H1 (cell line): ENCODE measurements around the gene POLR3G. TPM values are rescaled to one million over a fixed set of nuclear protein-coding genes. Genes with fewer than 3 reads are reported as not detected.

Experiments
- CTCF ChIA-PET: fragments of 300-600 bp; sonication (Branson Sonifier 250); formaldehyde crosslinking; loops from one replicate; lab custom pipeline; 2021; ENCODE audit not compliant: partially characterized antibody; lab: Charles Lee
- POLR2A ChIA-PET: fragments of 300-600 bp; sonication (Branson Sonifier 250); formaldehyde crosslinking; loops from one replicate; lab custom pipeline; 2021; ENCODE audit warnings: inconsistent platforms; ENCODE audit not compliant: partially characterized antibody; lab: Charles Lee
- DNase-seq, 2 experiments: peaks; one replicate each; pipeline versions ENCODE4 v3.0.0 to v3.0.0-alpha.2; 2010 to 2022; ENCODE audit warnings: low spot score in 2 of 2, low read depth in 1 of 2, mixed read lengths in 1 of 2
- FAIRE-seq: peaks from 2 replicates; lab custom pipeline; 2011; peaks lifted over from hg19 to GRCh38; lab: Jason Lieb, UNC
- H2AFZ ChIP-seq: 2 replicates; pipeline ENCODE4 v1.8.1; 2012; ENCODE audit warnings: low read length, inconsistent platforms
- H2AK5ac ChIP-seq: 2 replicates; pipeline ENCODE4 v1.6.1; 2013; ENCODE audit warnings: low read depth, low read length
- H2BK120ac ChIP-seq: replicated peaks from 2 replicates; pipeline ENCODE3; 2013; ENCODE audit warnings: low read depth, low read length, inconsistent platforms
- H2BK12ac ChIP-seq: 2 replicates; pipeline ENCODE4 v1.6.1; 2013; ENCODE audit warnings: low read depth, low read length
- H2BK15ac ChIP-seq: 2 replicates; pipeline ENCODE4 v1.6.1; 2013; ENCODE audit warnings: low read length
- H2BK20ac ChIP-seq: 2 replicates; pipeline ENCODE4 v1.6.1; 2013; ENCODE audit warnings: low read length
- H2BK5ac ChIP-seq: 2 replicates; pipeline ENCODE4 v1.6.1; 2013; ENCODE audit warnings: low read depth, low read length
- H3K14ac ChIP-seq: 2 replicates; pipeline ENCODE4 v1.6.1; 2013; ENCODE audit warnings: inconsistent platforms; ENCODE audit not compliant: insufficient read length
- H3K18ac ChIP-seq: 2 replicates; pipeline ENCODE4 v1.6.1; 2013; ENCODE audit warnings: low read length; ENCODE audit errors: extremely low read depth
- H3K23ac ChIP-seq: 2 replicates; pipeline ENCODE4 v1.6.1; 2013; ENCODE audit warnings: inconsistent platforms; ENCODE audit not compliant: insufficient read length
- H3K23me2 ChIP-seq: 2 replicates; pipeline ENCODE4 v1.6.1; 2013; ENCODE audit warnings: low read depth, low read length
- H3K27ac ChIP-seq: 2 replicates; pipeline ENCODE4 v1.6.1; 2011; ENCODE audit warnings: low read depth, low read length, inconsistent platforms
- H3K27me3 ChIP-seq, 4 experiments: replicated peaks in 1 of 4; 1 replicate in 1 of 4; 2 replicates in 3 of 4; pipeline versions ENCODE4 v1.6.1 to v1.8.1; 2011 to 2013; ENCODE audit warnings: low read length in 3 of 4, mild to moderate bottlenecking in 3 of 4, inconsistent platforms in 2 of 4, mixed read lengths in 2 of 4, moderate library complexity in 1 of 4; ENCODE audit not compliant: control insufficient read depth in 3 of 4, insufficient read depth in 3 of 4; ENCODE audit errors: extremely low read depth in 1 of 4
- H3K36me3 ChIP-seq, 4 experiments: 2 replicates each; pipeline versions ENCODE4 v1.6.1 to v1.8.1; 2011 to 2013; ENCODE audit warnings: mild to moderate bottlenecking in 4 of 4, low read length in 3 of 4, moderate library complexity in 2 of 4, control low read depth in 1 of 4, inconsistent platforms in 1 of 4; ENCODE audit not compliant: insufficient read depth in 4 of 4, control insufficient read depth in 2 of 4
- H3K4ac ChIP-seq: replicated peaks from 2 replicates; pipeline ENCODE3; 2013; ENCODE audit warnings: low read length, low read depth, mixed read lengths, inconsistent platforms; ENCODE audit not compliant: insufficient read length
- H3K4me1 ChIP-seq, 4 experiments: replicated peaks in 1 of 4; 1 replicate in 1 of 4; 2 replicates in 3 of 4; pipeline versions ENCODE4 v1.6.1 to v1.8.1; 2011 to 2013; ENCODE audit warnings: low read length in 3 of 4, inconsistent platforms in 2 of 4, mixed read lengths in 1 of 4; ENCODE audit not compliant: insufficient read depth in 4 of 4, control insufficient read depth in 3 of 4
- H3K4me2 ChIP-seq, 2 experiments: 2 replicates each; pipeline versions ENCODE4 v1.6.1 to v1.8.1; 2011 to 2013; ENCODE audit warnings: low read depth in 2 of 2, low read length in 2 of 2, control low read depth in 1 of 2, inconsistent platforms in 1 of 2, mild to moderate bottlenecking in 1 of 2; ENCODE audit not compliant: insufficient read depth in 1 of 2
- H3K4me3 ChIP-seq, 4 experiments: fragments of 200-600, 300-600 bp in 1 of 4; sonication (generic), shearing (Covaris generic), sonication (Bioruptor Twin) in 1 of 4; 2 replicates each; pipeline versions ENCODE4 v1.5.1 to v1.8.1; 2011 to 2016; ENCODE audit warnings: low read length in 4 of 4, low read depth in 3 of 4, control low read depth in 2 of 4, inconsistent platforms in 2 of 4, mild to moderate bottlenecking in 2 of 4, mixed read lengths in 1 of 4, moderate library complexity in 1 of 4; ENCODE audit not compliant: insufficient read depth in 2 of 4; ENCODE audit errors: extremely low read depth in 1 of 4
- H3K56ac ChIP-seq: replicated peaks from 2 replicates; pipeline ENCODE3; 2013; ENCODE audit warnings: low read depth, mild to moderate bottlenecking, mixed read lengths, low read length, inconsistent platforms; ENCODE audit not compliant: insufficient read length
- H3K79me1 ChIP-seq: 2 replicates; pipeline ENCODE4 v1.6.1; 2013; ENCODE audit warnings: low read depth, low read length, control low read depth
- H3K79me2 ChIP-seq, 2 experiments: 2 replicates each; pipeline versions ENCODE4 v1.6.1 to v1.8.1; 2012 to 2013; ENCODE audit warnings: low read length in 2 of 2, mild to moderate bottlenecking in 2 of 2, inconsistent platforms in 1 of 2; ENCODE audit not compliant: insufficient read depth in 2 of 2, control insufficient read depth in 1 of 2
- H3K9ac ChIP-seq, 4 experiments: replicated peaks in 1 of 4; 1 replicate in 1 of 4; 2 replicates in 3 of 4; pipeline versions ENCODE4 v1.6.1 to v1.8.1; 2011 to 2013; ENCODE audit warnings: low read depth in 3 of 4, low read length in 3 of 4, control low read depth in 2 of 4, mild to moderate bottlenecking in 2 of 4, moderate library complexity in 2 of 4, inconsistent platforms in 1 of 4; ENCODE audit errors: extremely low read depth in 1 of 4
- H3K9me3 ChIP-seq, 2 experiments: 2 replicates each; pipeline versions ENCODE4 v1.6.1 to v1.8.1; 2012 to 2013; ENCODE audit warnings: mild to moderate bottlenecking in 2 of 2, moderate library complexity in 2 of 2, control low read depth in 1 of 2, inconsistent platforms in 1 of 2, low read depth in 1 of 2, low read length in 1 of 2, mixed read lengths in 1 of 2; ENCODE audit not compliant: insufficient read depth in 2 of 2
- H4K20me1 ChIP-seq, 2 experiments: replicated peaks in 1 of 2; 2 replicates each; pipeline versions ENCODE3 to v1.8.1; 2011 to 2013; ENCODE audit warnings: inconsistent platforms in 2 of 2, low read length in 2 of 2, mild to moderate bottlenecking in 1 of 2; ENCODE audit not compliant: insufficient read depth in 2 of 2, control insufficient read depth in 1 of 2
- H4K5ac ChIP-seq: 2 replicates; pipeline ENCODE4 v1.6.1; 2013; ENCODE audit warnings: low read length, low read depth, mixed read lengths, inconsistent platforms; ENCODE audit not compliant: insufficient read length
- H4K8ac ChIP-seq: 2 replicates; pipeline ENCODE4 v1.8.0; 2013; ENCODE audit warnings: mild to moderate bottlenecking, moderate library complexity, low read length, inconsistent platforms; ENCODE audit not compliant: insufficient read depth; ENCODE audit errors: extremely low read depth
- H4K91ac ChIP-seq: replicated peaks from 2 replicates; pipeline ENCODE3; 2013; ENCODE audit warnings: low read length, mixed read lengths, inconsistent platforms; ENCODE audit not compliant: insufficient read length
- WGBS, 2 experiments: shearing (Covaris generic) in 1 of 2; methylation state at CpG; one replicate each; pipeline versions ENCODE4 v1.1.6 to v1.1.7; 2013 to 2015; ENCODE audit warnings: low lambda C conversion rate in 2 of 2, mixed read lengths in 2 of 2, inconsistent platforms in 1 of 2, low coverage in 1 of 2, missing lambda C conversion rate in 1 of 2; ENCODE audit not compliant: insufficient replicate concordance in 2 of 2, insufficient coverage in 1 of 2, insufficient read length in 1 of 2; ENCODE audit errors: extremely low coverage in 1 of 2, missing lambda C conversion rate in 1 of 2; 5-methylcytosine and 5-hydroxymethylcytosine counted together
- polyA plus RNA-seq, 7 experiments: library from polyadenylated mRNA; depleted of rRNA in 3 of 7; stranded (reverse) in 5 of 7; unstranded in 2 of 7; fragments of >200 nt in 5 of 7; fragments of 200-250 nt in 2 of 7; gene quantifications; 1 replicate in 5 of 7; 2 replicates in 1 of 7; 4 replicates in 1 of 7; pipeline versions ENCODE4 v1.2.1 to v1.2.3, GENCODE V29; 2011 to 2013; ENCODE audit warnings: missing spikeins in 2 of 7, mixed read lengths in 2 of 7
- total RNA-seq: library from RNA; stranded (reverse); fragmentation: NEBNext Ultra II Directional; extraction: Animal tissue kit (Norgen Biotek cat#: 25700); gene quantifications from 2 replicates; pipeline ENCODE4 v1.2.1, GENCODE V29; 2021

POLR3G gene
- total and polyA plus RNA-seq, 2 of the 8 experiments (the other 6 are each of a cell fraction or from before 2014, with no cell fraction given) = 119 to 179 TPM

DNA sequence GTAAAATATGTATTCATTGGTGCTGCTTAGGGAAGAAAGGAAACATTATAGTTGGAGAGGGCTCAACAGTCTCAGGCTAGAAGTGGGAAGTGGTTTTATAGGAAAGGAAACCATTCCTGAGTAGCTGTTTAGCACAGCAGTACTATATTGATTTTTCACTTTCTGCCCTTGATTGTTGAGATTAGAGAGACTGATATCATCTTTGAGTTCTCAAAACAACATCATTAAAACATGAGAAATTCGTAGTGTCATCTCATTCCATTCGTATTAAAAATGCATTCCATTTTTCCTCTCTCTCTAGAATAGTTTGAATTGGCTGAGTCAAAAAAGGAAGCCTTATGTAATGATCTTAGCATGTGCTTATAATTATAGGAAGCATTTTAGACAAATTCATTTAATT, 14.1 kb downstream of the POLR3G start:
- Histone ChIP-seq H2BK15ac (no peak overlapping the region), H3K27me3 (no peaks in the 10 kb centered on the region), H4K20me1 (peaks cover 0 to 6% of the 10 kb centered on the region in 2 experiments), H3K79me2 (peaks cover 0 to 33% of the 10 kb centered on the region in 2 experiments; a peak in 2 of 4 replicates), H3K79me1 (no peaks in the 10 kb centered on the region), H3K9me3 (no peaks in the 10 kb centered on the region), H3K4me3 (no peak overlapping the region), H4K8ac (no peak overlapping the region), H2BK120ac (no peak overlapping the region), H3K4ac (no peak overlapping the region), H3K4me2 (no peak overlapping the region), H2BK20ac (no peak overlapping the region), H3K4me1 (peaks cover 0 to 5% (median 3%) of the 10 kb centered on the region in 4 experiments; a peak in 2 of 7 replicates), H3K36me3 (peaks cover 0 to 59% (median 31%) of the 10 kb centered on the region in 4 experiments; a peak in 6 of 8 replicates), H2AFZ (no peak overlapping the region), H4K5ac (no peak overlapping the region), H3K23me2 (no peaks in the 10 kb centered on the region), H2BK5ac (no peak overlapping the region), H3K9ac (no peak overlapping the region), H4K91ac (no peak overlapping the region), H3K56ac (no peak overlapping the region), H3K18ac (no peak overlapping the region), H2BK12ac (no peak overlapping the region), H2AK5ac (no peak overlapping the region), H3K27ac (no peak overlapping the region), H3K14ac (no peak overlapping the region), H3K23ac (no peak overlapping the region)
- FAIRE-seq (no peak), DNase-seq (no peak)
- POLR2A ChIA-PET = interaction anchor here (1.3 to 2.3 kb wide), 2 partner anchors 11 to 12 kb away, joined by 4 to 10 read pairs; no protein-coding TSS in a partner anchor
- WGBS, 2 experiments = 95% methylated on average over 2 of the region's 2 CpGs; no CpG with 5 or more reads in 1 of the 2 experiments
- CTCF ChIA-PET = interaction anchor here (1.2 kb wide), 1 partner anchor 11 kb away, joined by 3 read pairs; no protein-coding TSS in a partner anchor
